ENCODE results near the gene ZBTB46.

DNA sequence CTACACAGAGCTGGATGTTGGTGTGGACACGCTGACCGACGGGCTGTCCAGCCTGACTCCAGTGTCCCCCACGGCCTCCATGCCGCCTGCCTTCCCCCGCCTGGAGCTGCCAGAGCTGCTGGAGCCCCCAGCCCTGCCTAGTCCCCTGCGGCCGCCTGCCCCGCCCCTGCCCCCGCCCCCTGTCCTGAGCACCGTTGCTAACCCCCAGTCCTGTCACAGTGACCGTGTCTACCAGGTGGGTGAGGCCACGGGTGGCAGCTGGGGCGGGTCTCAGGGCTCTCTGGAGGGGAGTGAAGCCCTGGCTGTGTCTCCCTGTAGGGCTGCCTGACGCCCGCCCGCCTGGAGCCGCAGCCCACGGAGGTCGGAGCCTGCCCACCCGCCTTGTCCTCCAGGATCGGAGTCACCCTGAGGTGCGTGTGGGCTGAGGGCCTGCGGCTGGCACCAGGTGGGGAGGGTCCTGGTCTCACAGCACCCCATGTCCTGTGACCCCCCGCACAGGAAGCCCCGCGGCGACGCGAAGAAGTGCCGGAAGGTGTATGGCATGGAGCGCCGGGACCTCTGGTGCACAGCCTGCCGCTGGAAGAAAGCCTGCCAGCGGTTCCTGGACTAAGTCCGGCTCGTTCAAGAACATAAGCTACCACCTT is 88.6 kb downstream of the ZBTB46 start:
- TF ChIP-seq, protein P1, sequence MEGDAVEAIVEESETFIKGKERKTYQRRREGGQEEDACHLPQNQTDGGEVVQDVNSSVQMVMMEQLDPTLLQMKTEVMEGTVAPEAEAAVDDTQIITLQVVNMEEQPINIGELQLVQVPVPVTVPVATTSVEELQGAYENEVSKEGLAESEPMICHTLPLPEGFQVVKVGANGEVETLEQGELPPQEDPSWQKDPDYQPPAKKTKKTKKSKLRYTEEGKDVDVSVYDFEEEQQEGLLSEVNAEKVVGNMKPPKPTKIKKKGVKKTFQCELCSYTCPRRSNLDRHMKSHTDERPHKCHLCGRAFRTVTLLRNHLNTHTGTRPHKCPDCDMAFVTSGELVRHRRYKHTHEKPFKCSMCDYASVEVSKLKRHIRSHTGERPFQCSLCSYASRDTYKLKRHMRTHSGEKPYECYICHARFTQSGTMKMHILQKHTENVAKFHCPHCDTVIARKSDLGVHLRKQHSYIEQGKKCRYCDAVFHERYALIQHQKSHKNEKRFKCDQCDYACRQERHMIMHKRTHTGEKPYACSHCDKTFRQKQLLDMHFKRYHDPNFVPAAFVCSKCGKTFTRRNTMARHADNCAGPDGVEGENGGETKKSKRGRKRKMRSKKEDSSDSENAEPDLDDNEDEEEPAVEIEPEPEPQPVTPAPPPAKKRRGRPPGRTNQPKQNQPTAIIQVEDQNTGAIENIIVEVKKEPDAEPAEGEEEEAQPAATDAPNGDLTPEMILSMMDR (conservative IDR thresholded peaks at IDR 0.05), result no peak
- no peak for TF ChIP-seq EZH2 (IDR thresholded peaks at IDR 0.05; ENCODE audit: low read depth)
